Sigmoid colon (tissue), 4 donors: ENCODE results near the gene GPR34.

Experiments
- CTCF ChIP-seq, 4 experiments: fragments of 450-650 bp in 3 of 4; fragments of 200-600 bp in 1 of 4; IDR thresholded peaks; one replicate each; pipeline ENCODE4 v1.5.1; 2016 to 2019; ENCODE audit warnings: antibody characterized with exemption in 4 of 4, mild to moderate bottlenecking in 3 of 4, moderate library complexity in 2 of 4
- EP300 ChIP-seq, 4 donors: sonication (generic); formaldehyde crosslinking; IDR thresholded peaks; one replicate each; pipeline ENCODE4 v1.6.1; 2017; ENCODE audit warnings: antibody characterized with exemption in 4 of 4
- POLR2A ChIP-seq, 2 donors: fragments of 450-650 bp; IDR thresholded peaks; one replicate each; pipeline ENCODE4 v1.6.1; 2016; ENCODE audit warnings: antibody characterized with exemption in 2 of 2, mild to moderate bottlenecking in 2 of 2, moderate library complexity in 2 of 2
- POLR2AphosphoS5 ChIP-seq, 4 donors: sonication (generic); formaldehyde crosslinking; IDR thresholded peaks; one replicate each; pipeline ENCODE4 v1.6.1; 2017; ENCODE audit warnings: antibody characterized with exemption in 4 of 4

- TF ChIP-seq CTCF (IDR thresholded peaks at IDR 0.05), result no peak
- no peak for TF ChIP-seq EP300 (IDR thresholded peaks at IDR 0.05)
- TF ChIP-seq POLR2AphosphoS5 (IDR thresholded peaks at IDR 0.05), result no peak
- TF ChIP-seq POLR2A (IDR thresholded peaks at IDR 0.05), result no peak
These were observed 22.4 kb downstream of the GPR34 start for GRCh38 chrX:41711021-41711667.
